K562 (cell line): ENCODE data around the gene SHF. TPM values are rescaled to one million over a fixed set of nuclear protein-coding genes. Genes with fewer than 3 reads are reported as not detected.
A peak's percentile ranks its signal among the peaks of the same experiment; 100 is the strongest.

Experiments used
- BRCA1 ChIP-seq, 2 experiments: fragments of 450-650 bp in 1 of 2; sonication (generic) in 1 of 2; formaldehyde crosslinking in 1 of 2; IDR thresholded peaks; 2 replicates each; pipeline versions ENCODE4 v1.5.0 to v1.6.1; 2017 to 2020; ENCODE audit warnings: mild to moderate bottlenecking in 1 of 2, missing genetic modification reagents in 1 of 2
- BRD4 ChIP-seq: fragments of 200-600 bp; sonication (generic); IDR thresholded peaks from 2 replicates; pipeline ENCODE4 v1.6.1; 2017; ENCODE audit warnings: inconsistent platforms
- CBX3 ChIP-seq, 2 experiments: IDR thresholded peaks; 1 replicate in 1 of 2; 2 replicates in 1 of 2; pipeline ENCODE4 v1.6.1; 2012; ENCODE audit warnings: inconsistent platforms in 2 of 2, low read length in 2 of 2, borderline replicate concordance in 1 of 2, control low read depth in 1 of 2
- CHD2 ChIP-seq: IDR thresholded peaks from 2 replicates; pipeline ENCODE4 v1.6.1; 2011; ENCODE audit warnings: low read depth, low read length
- ELF2 ChIP-seq: fragments of 250-450 bp; sonication (Bioruptor Pico); IDR thresholded peaks from 2 replicates; pipeline ENCODE4 v1.5.0; 2021; ENCODE audit warnings: mild to moderate bottlenecking
- EP300 ChIP-seq: IDR thresholded peaks from 2 replicates; pipeline ENCODE4 v1.6.1; 2012; ENCODE audit warnings: low read length, improper control_type of control experiment
- GABPA ChIP-seq: fragments of 200-800 bp; sonication (Bioruptor generic); conservative IDR thresholded peaks from 2 replicates; pipeline ENCODE4 v1.6.1; 2016; ENCODE audit warnings: low read depth, missing genetic modification characterization, missing compliant biosample characterization
- MAFK ChIP-seq: IDR thresholded peaks from 2 replicates; pipeline ENCODE4 v1.6.1; 2011; ENCODE audit warnings: low read length, improper control_type of control experiment
- PHF21A ChIP-seq: fragments of 450-650 bp; IDR thresholded peaks from 2 replicates; pipeline ENCODE4 v1.6.1; 2017; ENCODE audit warnings: low read depth, borderline replicate concordance
- PKNOX1 ChIP-seq: fragments of 450-650 bp; IDR thresholded peaks from 2 replicates; pipeline ENCODE4 v1.6.1; 2016
- RBFOX2 ChIP-seq: fragments of 200-400 bp; formaldehyde crosslinking; IDR thresholded peaks from 2 replicates; pipeline ENCODE4 v1.6.1; 2017; ENCODE audit warnings: low read depth, mild to moderate bottlenecking, low read length, moderate library complexity
- RNF2 ChIP-seq: sonication (generic); IDR thresholded peaks from 2 replicates; pipeline ENCODE4 v1.6.1; 2016
- TAF7 ChIP-seq: fragments of 450-650 bp; IDR thresholded peaks from 2 replicates; pipeline ENCODE4 v1.6.1; 2016; ENCODE audit warnings: missing genetic modification characterization, missing compliant biosample characterization
- TARDBP ChIP-seq: fragments of 450-650 bp; IDR thresholded peaks from 2 replicates; pipeline ENCODE4 v1.6.1; 2016
- ZBTB11 ChIP-seq, 3 experiments: fragments of 200-800 bp in 1 of 3; fragments of 250-450 bp in 1 of 3; fragments of 450-650 bp in 1 of 3; sonication (Bioruptor Pico) in 1 of 3; sonication (Bioruptor generic) in 1 of 3; formaldehyde crosslinking in 1 of 3; IDR thresholded peaks; 2 replicates each; pipeline versions ENCODE4 v1.6.1 to v1.8.0; 2016 to 2022; ENCODE audit warnings: mild to moderate bottlenecking in 2 of 3, missing genetic modification characterization in 2 of 3, missing compliant biosample characterization in 1 of 3, moderate library complexity in 1 of 3
- ZBTB5 ChIP-seq: fragments of 450-650 bp; IDR thresholded peaks from 2 replicates; pipeline ENCODE4 v1.6.1; 2017; ENCODE audit warnings: antibody characterized with exemption
- ZNF24 ChIP-seq: fragments of 450-650 bp; IDR thresholded peaks from 2 replicates; pipeline ENCODE4 v1.6.1; 2016
- ZNF764 ChIP-seq: fragments of 250-450 bp; sonication (Bioruptor Pico); IDR thresholded peaks from 2 replicates; pipeline ENCODE4 v1.4.0; 2020; ENCODE audit warnings: low read depth, mild to moderate bottlenecking, moderate library complexity
- polyA plus RNA-seq, 8 experiments: library from polyadenylated mRNA; depleted of rRNA in 4 of 8; stranded (reverse) in 5 of 8; unstranded in 3 of 8; fragments of >200 nt; fragmentation: Nextera tagmentation in 2 of 8; fragmentation: Illumina TruSeq in 1 of 8; extraction: Ambion mirVana in 2 of 8; extraction: Trizol in 1 of 8; gene quantifications; 2 replicates each; pipeline versions ENCODE4 v1.2.1 to v1.2.3, GENCODE V29; 2011 to 2014; ENCODE audit warnings: inconsistent platforms in 1 of 8, missing spikeins in 1 of 8
- total RNA-seq, 7 experiments: library from RNA; depleted of rRNA in 6 of 7; stranded (reverse); fragments of >200 nt in 6 of 7; fragmentation: Illumina TruSeq in 2 of 7; extraction: Trizol in 2 of 7; gene quantifications; 2 replicates each; pipeline versions ENCODE4 v1.2.1 to v1.2.3, GENCODE V29; 2011 to 2021; ENCODE audit warnings: low replicate concordance in 1 of 7
- TF ChIP-seq, protein P1 (sequence below): sonication (generic); formaldehyde crosslinking; IDR thresholded peaks from 2 replicates; pipeline ENCODE4 v1.8.0; 2022; ENCODE audit warnings: mild to moderate bottlenecking, missing genetic modification reagents

The SHF gene
- total and polyA plus RNA-seq, 9 of the 15 experiments (the other 6 are each of a cell fraction or from before 2014, with no cell fraction given) = 0.51 to 2.2 (median 0.85) TPM; not detected in 2

- peak; percentile 49; the same call in 1 of the 2 replicates for TF ChIP-seq RBFOX2
- TF ChIP-seq ZNF764 (CRISPR knock-in tag) = 0 out of 2 replicates have a peak, but pooled peaks have one; percentile 71
- TF ChIP-seq MAFK = peak; percentile 41; the same call in 1 of the 2 replicates
- TF ChIP-seq TAF7 (tag) = 0 out of 2 replicates have a peak, but pooled peaks have one; percentile 27
- no peak for TF ChIP-seq BRCA1 (IDR thresholded peaks at IDR 0.05)
- TF ChIP-seq BRCA1 (CRISPR knock-in tag; IDR thresholded peaks at IDR 0.05) = no peak
- TF ChIP-seq CHD2 = 0 out of 2 replicates have a peak, but pooled peaks have one; percentile 23
- TF ChIP-seq PHF21A = 0 out of 2 replicates have a peak, but pooled peaks have one; percentile 27
- no peak; the same call in 1 of the 2 replicates for TF ChIP-seq TARDBP
- 0 out of 2 replicates have a peak, but pooled peaks have one; percentile 19 for TF ChIP-seq BRD4
- 0 out of 2 replicates have a peak, but pooled peaks have one; percentile 7 for TF ChIP-seq PKNOX1
- TF ChIP-seq, protein P1, sequence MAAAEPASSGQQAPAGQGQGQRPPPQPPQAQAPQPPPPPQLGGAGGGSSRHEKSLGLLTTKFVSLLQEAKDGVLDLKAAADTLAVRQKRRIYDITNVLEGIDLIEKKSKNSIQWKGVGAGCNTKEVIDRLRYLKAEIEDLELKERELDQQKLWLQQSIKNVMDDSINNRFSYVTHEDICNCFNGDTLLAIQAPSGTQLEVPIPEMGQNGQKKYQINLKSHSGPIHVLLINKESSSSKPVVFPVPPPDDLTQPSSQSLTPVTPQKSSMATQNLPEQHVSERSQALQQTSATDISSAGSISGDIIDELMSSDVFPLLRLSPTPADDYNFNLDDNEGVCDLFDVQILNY (CRISPR knock-in tag) = no peak; the same call in 1 of the 2 replicates
- TF ChIP-seq ELF2 (CRISPR knock-in tag) = no peak
- TF ChIP-seq GABPA (tag) = no peak
- peak; percentile 60 for TF ChIP-seq EP300
- TF ChIP-seq ZBTB11 (CRISPR knock-in tag; IDR thresholded peaks at IDR 0.05) = 0 out of 6 replicates have a peak, but pooled peaks of 1 of the 3 experiments have one; percentile 6
- TF ChIP-seq ZBTB5 = peak; percentile 78; the same call in 1 of the 2 replicates
- 0 out of 3 replicates have a peak, but pooled peaks of 1 of the 2 experiments have one; percentile 26 for TF ChIP-seq CBX3 (IDR thresholded peaks at IDR 0.05; ENCODE audit: borderline replicate concordance in 1 of 2, low read length in 2 of 2)
- TF ChIP-seq RNF2 = peak; percentile 29; the same call in 1 of the 2 replicates
- peak; percentile 60; the same call in 1 of the 2 replicates for TF ChIP-seq ZNF24
Observed at GRCh38 chr15:45200799-45201556, 13.2 kb upstream of the SHF start (continued).
